Body of pancreas (tissue), 4 donors: ENCODE results near the gene R3HDM2.

Source experiments
- CTCF ChIP-seq, 7 experiments: fragments of 450-650 bp in 4 of 7; fragments of 200-600 bp in 3 of 7; sonication (generic) in 3 of 7; IDR thresholded peaks; one replicate each; pipeline ENCODE4 v1.5.1; 2016 to 2019; ENCODE audit warnings: antibody characterized with exemption in 7 of 7
- POLR2A ChIP-seq, 3 donors: fragments of 450-650 bp; IDR thresholded peaks; one replicate each; pipeline ENCODE4 v1.6.1; 2016; ENCODE audit warnings: antibody characterized with exemption in 3 of 3, mild to moderate bottlenecking in 2 of 3

GRCh38 chr12:57235728-57236131 lies 195.1 kb downstream of the R3HDM2 start:
- no peak for TF ChIP-seq CTCF (IDR thresholded peaks at IDR 0.05)
- TF ChIP-seq POLR2A (IDR thresholded peaks at IDR 0.05): no peak
